Neural progenitor cell (in vitro differentiated cells): Measurements from ENCODE around the gene IER3. TPM values are rescaled to one million over a fixed set of nuclear protein-coding genes. Genes with fewer than 3 reads are reported as not detected.
A peak's percentile ranks its signal among the peaks of the same experiment; 100 is the strongest.

Experiments
- DNase-seq: peaks from one replicate; pipeline ENCODE4 v3.0.0-alpha.2; 2016; ENCODE audit warnings: low spot score
- H2AFZ ChIP-seq: fragments of 200-600 bp; sonication (generic); replicated peaks from 2 replicates; pipeline ENCODE4 v1.6.1; 2016; ENCODE audit warnings: antibody characterized with exemption
- H3F3A ChIP-seq: fragments of 200-600 bp; sonication (generic); 2 replicates; pipeline ENCODE4 v1.6.1; 2016; ENCODE audit warnings: antibody characterized with exemption, low read depth
- H3K27ac ChIP-seq: fragments of 200-600 bp; sonication (generic); 2 replicates; pipeline ENCODE4 v1.5.1; 2016; ENCODE audit warnings: mild to moderate bottlenecking
- H3K27me3 ChIP-seq: fragments of 200-600 bp; sonication (generic); 2 replicates; pipeline ENCODE4 v1.6.1; 2016; ENCODE audit warnings: mild to moderate bottlenecking, moderate library complexity
- H3K36me3 ChIP-seq: fragments of 200-600 bp; sonication (generic); 2 replicates; pipeline ENCODE4 v1.5.1; 2016
- H3K4me1 ChIP-seq: fragments of 200-600 bp; sonication (generic); 2 replicates; pipeline ENCODE4 v1.6.1; 2016; ENCODE audit warnings: mixed run types
- H3K4me2 ChIP-seq: fragments of 200-600 bp; sonication (generic); 2 replicates; pipeline ENCODE4 v1.6.1; 2016
- H3K4me3 ChIP-seq: fragments of 200-600 bp; sonication (generic); 2 replicates; pipeline ENCODE4 v1.5.1; 2016
- H3K79me2 ChIP-seq: fragments of 200-600 bp; sonication (generic); 2 replicates; pipeline ENCODE4 v1.6.1; 2016; ENCODE audit warnings: low read depth
- H3K9ac ChIP-seq: fragments of 200-600 bp; sonication (generic); 2 replicates; pipeline ENCODE4 v1.6.1; 2016
- H3K9me3 ChIP-seq: fragments of 200-600 bp; sonication (generic); 2 replicates; pipeline ENCODE4 v1.5.1; 2016; ENCODE audit warnings: low read depth
- H4K20me1 ChIP-seq: fragments of 200-600 bp; sonication (generic); 2 replicates; pipeline ENCODE4 v1.6.1; 2016; ENCODE audit warnings: low read depth
- H3K27ac Mint-ChIP-seq: 3 replicates; pipeline ENCODE4 v1.8.0; 2021; ENCODE audit warnings: mixed read lengths
- H3K27me3 Mint-ChIP-seq: 2 replicates; pipeline ENCODE4 v1.8.0; 2022; ENCODE audit warnings: low read depth, mild to moderate bottlenecking, inconsistent platforms, moderate library complexity, mixed read lengths; ENCODE audit not compliant: insufficient read depth
- H3K36me3 Mint-ChIP-seq: 3 replicates; pipeline ENCODE4 v1.8.0; 2021; ENCODE audit warnings: mixed read lengths
- H3K4me1 Mint-ChIP-seq: 3 replicates; pipeline ENCODE4 v1.8.0; 2021; ENCODE audit warnings: mixed read lengths
- H3K4me3 Mint-ChIP-seq: 3 replicates; pipeline ENCODE4 v1.8.0; 2021; ENCODE audit warnings: mild to moderate bottlenecking, moderate library complexity, mixed read lengths
- H3K9me3 Mint-ChIP-seq: 3 replicates; pipeline ENCODE4 v1.8.0; 2020; ENCODE audit warnings: mixed read lengths
- EZH2 ChIP-seq: fragments of 200-600 bp; sonication (generic); IDR thresholded peaks from 2 replicates; pipeline ENCODE4 v1.6.1; 2017; ENCODE audit warnings: antibody characterized with exemption, mild to moderate bottlenecking, moderate library complexity
- EZH2phosphoT487 ChIP-seq: fragments of 200-600 bp; sonication (generic); IDR thresholded peaks from 2 replicates; pipeline ENCODE4 v1.6.1; 2017; ENCODE audit warnings: antibody characterized with exemption
- total RNA-seq: library from RNA; depleted of rRNA; stranded (reverse); fragments of >200 nt; gene quantifications from 2 replicates; pipeline ENCODE4 v1.2.3, GENCODE V29; 2015; ENCODE audit warnings: low replicate concordance
- TF ChIP-seq, protein P1 (sequence below): fragments of 200-600 bp; sonication (generic); IDR thresholded peaks from 2 replicates; pipeline ENCODE4 v1.5.1; 2017; ENCODE audit warnings: antibody characterized with exemption, mild to moderate bottlenecking

Gene IER3
- total RNA-seq, 1 donor from 2014 or later: 2.0 TPM

DNA sequence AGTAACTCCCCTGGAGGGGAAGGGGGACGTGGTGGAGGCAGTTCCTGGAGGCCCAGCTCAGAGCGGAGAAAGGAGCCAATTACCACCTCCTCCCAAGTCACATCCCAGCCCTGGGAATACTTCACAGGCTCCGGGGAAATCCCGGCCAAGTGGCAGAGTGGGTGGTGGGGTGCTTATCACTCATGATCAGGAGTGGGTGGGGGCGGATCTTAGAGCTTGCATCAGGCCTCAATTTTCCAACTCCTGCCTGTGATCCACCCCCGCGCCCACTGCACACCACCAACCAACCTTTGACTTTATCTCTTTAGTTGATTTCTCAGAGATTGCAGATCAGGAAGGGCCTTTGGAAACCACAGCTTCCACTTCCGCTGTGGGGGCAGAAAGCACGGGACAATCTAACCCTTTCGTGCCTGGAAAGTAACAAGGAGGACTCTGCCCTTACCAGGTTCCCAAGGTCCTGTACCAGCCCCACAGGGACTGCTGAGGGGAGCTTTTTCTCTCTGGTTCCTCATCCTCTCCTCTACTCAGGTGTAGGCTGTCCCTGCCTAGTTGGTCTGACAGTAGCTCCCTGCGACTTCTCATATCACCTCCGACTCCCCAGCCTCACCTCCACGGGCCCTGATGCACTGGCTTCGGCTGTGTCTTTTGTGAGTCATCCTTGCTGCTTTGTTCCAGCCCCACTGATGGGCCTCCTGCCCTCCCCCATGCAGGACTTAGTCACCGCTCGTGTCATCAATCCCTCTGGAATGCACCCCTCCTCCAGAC is 24.9 kb upstream of the IER3 start:
- H3K4me2 ChIP-seq: peak overlapping the region; percentile 62
- Mint-ChIP-seq H3K27me3 (peaks cover 10% of the 10 kb centered on the region), H3K36me3 (no peaks in the 10 kb centered on the region), H3K9me3 (peaks cover 4% of the 10 kb centered on the region), H3K4me3 (peak overlapping the region; percentile 71), H3K27ac (peak overlapping the region; percentile 87), H3K4me1 (peaks cover 69% of the 10 kb centered on the region)
- no peaks in the 10 kb centered on the region for H4K20me1 ChIP-seq
- H3K9ac ChIP-seq: no peak overlapping the region
- H3K4me1 ChIP-seq: peaks cover 26% of the 10 kb centered on the region
- peaks cover 8% of the 10 kb centered on the region for H3F3A ChIP-seq
- no peaks in the 10 kb centered on the region for H3K9me3 ChIP-seq
- TF ChIP-seq, protein P1, sequence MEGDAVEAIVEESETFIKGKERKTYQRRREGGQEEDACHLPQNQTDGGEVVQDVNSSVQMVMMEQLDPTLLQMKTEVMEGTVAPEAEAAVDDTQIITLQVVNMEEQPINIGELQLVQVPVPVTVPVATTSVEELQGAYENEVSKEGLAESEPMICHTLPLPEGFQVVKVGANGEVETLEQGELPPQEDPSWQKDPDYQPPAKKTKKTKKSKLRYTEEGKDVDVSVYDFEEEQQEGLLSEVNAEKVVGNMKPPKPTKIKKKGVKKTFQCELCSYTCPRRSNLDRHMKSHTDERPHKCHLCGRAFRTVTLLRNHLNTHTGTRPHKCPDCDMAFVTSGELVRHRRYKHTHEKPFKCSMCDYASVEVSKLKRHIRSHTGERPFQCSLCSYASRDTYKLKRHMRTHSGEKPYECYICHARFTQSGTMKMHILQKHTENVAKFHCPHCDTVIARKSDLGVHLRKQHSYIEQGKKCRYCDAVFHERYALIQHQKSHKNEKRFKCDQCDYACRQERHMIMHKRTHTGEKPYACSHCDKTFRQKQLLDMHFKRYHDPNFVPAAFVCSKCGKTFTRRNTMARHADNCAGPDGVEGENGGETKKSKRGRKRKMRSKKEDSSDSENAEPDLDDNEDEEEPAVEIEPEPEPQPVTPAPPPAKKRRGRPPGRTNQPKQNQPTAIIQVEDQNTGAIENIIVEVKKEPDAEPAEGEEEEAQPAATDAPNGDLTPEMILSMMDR: no peak
- TF ChIP-seq EZH2phosphoT487 (no peak), EZH2 (no peak)
- H3K4me3 ChIP-seq: no peak overlapping the region
- no peak overlapping the region for H3K27ac ChIP-seq
- no peaks in the 10 kb centered on the region for H3K79me2 ChIP-seq
- H2AFZ ChIP-seq: peak overlapping the region; percentile 74
- H3K36me3 ChIP-seq: no peaks in the 10 kb centered on the region
- no peaks in the 10 kb centered on the region for H3K27me3 ChIP-seq
- DNase-seq: peak; percentile 57

DNA sequence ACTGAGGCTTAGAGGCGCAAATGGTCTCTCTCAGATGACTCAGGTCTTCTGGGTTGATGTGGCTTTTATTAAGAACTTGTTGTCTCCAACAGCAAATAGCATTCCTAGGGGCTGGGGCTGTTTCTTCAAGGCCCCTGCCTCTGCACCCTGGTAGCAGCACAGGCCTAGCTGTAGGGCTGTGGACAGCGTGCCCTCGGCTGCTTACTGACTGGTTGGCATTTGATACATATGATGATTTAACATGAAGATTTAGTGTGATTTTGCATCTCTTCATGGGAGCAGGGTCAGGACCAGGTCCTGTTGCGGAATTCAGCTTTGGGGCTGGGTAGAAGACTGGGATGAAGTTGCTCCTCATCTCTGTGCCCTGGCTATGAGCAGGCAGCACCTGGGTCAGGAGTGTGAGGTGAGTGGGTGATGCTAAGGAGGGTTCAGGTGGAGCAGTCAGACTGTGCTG is 24.3 kb upstream of the IER3 start:
- Histone ChIP-seq H3K4me3 (no peak overlapping the region), H3K27ac (no peak overlapping the region), H2AFZ (no peak overlapping the region), H3K27me3 (no peaks in the 10 kb centered on the region), H3K4me2 (no peak overlapping the region), H3F3A (peaks cover 14% of the 10 kb centered on the region), H3K79me2 (no peaks in the 10 kb centered on the region), H3K9ac (no peak overlapping the region), H3K36me3 (no peaks in the 10 kb centered on the region), H3K9me3 (no peaks in the 10 kb centered on the region), H3K4me1 (peaks cover 32% of the 10 kb centered on the region), H4K20me1 (no peaks in the 10 kb centered on the region)
- TF ChIP-seq, protein P1: no peak
- TF ChIP-seq EZH2phosphoT487 (no peak), EZH2 (no peak)
- Mint-ChIP-seq H3K27me3 (peaks cover 10% of the 10 kb centered on the region), H3K36me3 (no peaks in the 10 kb centered on the region), H3K27ac (peak overlapping the region; percentile 87), H3K4me3 (peak overlapping the region; percentile 39), H3K9me3 (peaks cover 4% of the 10 kb centered on the region), H3K4me1 (peaks cover 70% of the 10 kb centered on the region)
- no peak for DNase-seq

DNA sequence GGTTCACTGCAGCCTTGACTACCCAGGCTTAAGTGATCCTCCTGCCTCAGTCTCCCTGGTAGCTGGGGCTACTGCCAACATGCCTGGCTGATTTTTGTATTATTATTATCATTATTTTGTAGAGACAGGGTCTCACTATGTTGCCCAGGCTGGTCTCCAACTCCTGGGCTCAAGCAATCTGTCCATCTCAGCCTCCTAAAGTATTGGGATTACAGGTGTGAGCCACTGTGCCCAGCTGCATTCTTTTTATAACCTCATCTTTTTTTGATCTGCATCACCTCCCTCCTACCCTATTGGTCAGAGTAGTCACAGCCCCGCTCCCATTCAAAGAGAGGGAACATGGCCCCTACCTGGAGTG is 23.6 kb upstream of the IER3 start:
- no peaks in the 10 kb centered on the region for H3K36me3 Mint-ChIP-seq
- no peak overlapping the region for H3K9ac ChIP-seq
- no peak overlapping the region for H3K4me2 ChIP-seq

More for the DNA sequence above, 23.6 kb upstream of the IER3 start:
- Mint-ChIP-seq H3K4me3 (no peak overlapping the region), H3K4me1 (peaks cover 75% of the 10 kb centered on the region), H3K27ac (peak overlapping the region; percentile 67), H3K9me3 (peaks cover 2% of the 10 kb centered on the region), H3K27me3 (peaks cover 8% of the 10 kb centered on the region)
- no peaks in the 10 kb centered on the region for H3K27me3 ChIP-seq
- H3K4me1 ChIP-seq: peaks cover 37% of the 10 kb centered on the region
- H2AFZ ChIP-seq: no peak overlapping the region
- no peaks in the 10 kb centered on the region for H4K20me1 ChIP-seq
- H3K9me3 ChIP-seq: no peaks in the 10 kb centered on the region
- no peak for DNase-seq
- H3K36me3 ChIP-seq: no peaks in the 10 kb centered on the region
- no peaks in the 10 kb centered on the region for H3K79me2 ChIP-seq
- TF ChIP-seq, protein P1: no peak
- TF ChIP-seq EZH2 (no peak), EZH2phosphoT487 (no peak)
- no peak overlapping the region for H3K27ac ChIP-seq
- peaks cover 18% of the 10 kb centered on the region for H3F3A ChIP-seq
- H3K4me3 ChIP-seq: no peak overlapping the region
